B cell (primary cell): ENCODE results near the gene HDDC2.

Experiments used
- CTCF ChIP-seq: fragments of 200-600 bp; IDR thresholded peaks from one replicate; pipeline ENCODE4 v1.8.0; 2022; ENCODE audit warnings: antibody characterized with exemption, mild to moderate bottlenecking
- EZH2 ChIP-seq: IDR thresholded peaks from 2 replicates; pipeline ENCODE4 v1.6.1; 2012; ENCODE audit warnings: borderline replicate concordance, low read depth, mild to moderate bottlenecking, moderate library complexity, low read length; ENCODE audit not compliant: insufficient read depth, poor library complexity, severe bottlenecking

GRCh38 chr6:125231574-125232343 is 70.0 kb downstream of the HDDC2 start:
- TF ChIP-seq CTCF, result no peak
- TF ChIP-seq EZH2, result no peak
